NT2/D1 (cell line): Measurements from ENCODE around the gene ELFN2.

Experiments used
- SUZ12 ChIP-seq: IDR thresholded peaks from 2 replicates; pipeline ENCODE4 v1.6.1; 2011; ENCODE audit not compliant: insufficient read length, insufficient read depth; ENCODE audit errors: extremely low read depth
- YY1 ChIP-seq: IDR thresholded peaks from 2 replicates; pipeline ENCODE4 v1.6.1; 2011; ENCODE audit not compliant: insufficient read length, insufficient read depth
- ZNF274 ChIP-seq: IDR thresholded peaks from 2 replicates; pipeline ENCODE4 v1.6.1; 2011; ENCODE audit warnings: mild to moderate bottlenecking, low read depth, low read length

DNA sequence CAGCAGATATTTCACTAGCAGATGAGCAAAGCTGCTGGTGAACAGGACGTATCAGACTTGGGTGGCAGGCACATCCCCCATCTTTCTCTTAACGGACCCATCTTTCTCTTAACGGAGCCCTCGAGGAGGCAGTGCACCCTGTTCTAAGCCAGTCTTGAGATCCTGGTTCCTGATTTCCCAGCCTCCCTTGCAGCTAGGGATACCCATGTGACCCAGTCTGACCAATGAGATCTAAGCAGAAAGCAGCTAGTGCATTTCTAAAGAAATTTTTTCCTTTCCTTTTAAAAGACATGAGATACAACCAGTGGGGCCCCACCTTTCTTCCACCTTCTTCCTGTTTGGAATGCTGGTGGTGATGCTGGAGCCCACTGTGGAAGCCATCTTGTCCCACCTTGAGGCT lies 13.6 kb upstream of the ELFN2 start:
- TF ChIP-seq ZNF274 (no peak), YY1 (no peak), SUZ12 (no peak)
